Measurements from ENCODE around the gene RABGGTA.

RABGGTA gene

DNA sequence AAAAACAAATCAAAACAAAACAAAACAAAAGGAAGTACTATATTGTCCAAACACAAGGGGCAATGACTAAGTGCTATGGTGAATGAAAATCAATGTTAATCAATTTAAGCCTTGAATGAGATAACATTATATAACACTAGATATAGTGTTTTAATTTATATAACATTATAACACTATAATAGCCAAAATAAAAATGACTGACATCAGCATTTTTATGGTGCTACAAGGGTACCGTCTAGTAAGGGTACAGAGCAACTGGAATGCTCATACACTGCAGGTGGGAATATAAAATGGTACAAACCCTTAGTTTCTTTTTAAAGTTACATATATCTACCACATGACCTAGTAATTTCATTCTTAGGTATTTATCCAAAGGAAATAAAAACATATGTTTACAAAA lies 44.9 kb downstream of the RABGGTA start:
- TF ChIP-seq TAF1 (IDR thresholded peaks at IDR 0.05; ENCODE audit: borderline replicate concordance, insufficient read depth, low read length) (no peak), SIN3A (IDR thresholded peaks at IDR 0.05; ENCODE audit: borderline replicate concordance, insufficient read depth, low read length) (no peak), POLR2AphosphoS5 (IDR thresholded peaks at IDR 0.05; ENCODE audit: low read depth, low read length) (no peak)
- TF ChIP-seq, protein P1, sequence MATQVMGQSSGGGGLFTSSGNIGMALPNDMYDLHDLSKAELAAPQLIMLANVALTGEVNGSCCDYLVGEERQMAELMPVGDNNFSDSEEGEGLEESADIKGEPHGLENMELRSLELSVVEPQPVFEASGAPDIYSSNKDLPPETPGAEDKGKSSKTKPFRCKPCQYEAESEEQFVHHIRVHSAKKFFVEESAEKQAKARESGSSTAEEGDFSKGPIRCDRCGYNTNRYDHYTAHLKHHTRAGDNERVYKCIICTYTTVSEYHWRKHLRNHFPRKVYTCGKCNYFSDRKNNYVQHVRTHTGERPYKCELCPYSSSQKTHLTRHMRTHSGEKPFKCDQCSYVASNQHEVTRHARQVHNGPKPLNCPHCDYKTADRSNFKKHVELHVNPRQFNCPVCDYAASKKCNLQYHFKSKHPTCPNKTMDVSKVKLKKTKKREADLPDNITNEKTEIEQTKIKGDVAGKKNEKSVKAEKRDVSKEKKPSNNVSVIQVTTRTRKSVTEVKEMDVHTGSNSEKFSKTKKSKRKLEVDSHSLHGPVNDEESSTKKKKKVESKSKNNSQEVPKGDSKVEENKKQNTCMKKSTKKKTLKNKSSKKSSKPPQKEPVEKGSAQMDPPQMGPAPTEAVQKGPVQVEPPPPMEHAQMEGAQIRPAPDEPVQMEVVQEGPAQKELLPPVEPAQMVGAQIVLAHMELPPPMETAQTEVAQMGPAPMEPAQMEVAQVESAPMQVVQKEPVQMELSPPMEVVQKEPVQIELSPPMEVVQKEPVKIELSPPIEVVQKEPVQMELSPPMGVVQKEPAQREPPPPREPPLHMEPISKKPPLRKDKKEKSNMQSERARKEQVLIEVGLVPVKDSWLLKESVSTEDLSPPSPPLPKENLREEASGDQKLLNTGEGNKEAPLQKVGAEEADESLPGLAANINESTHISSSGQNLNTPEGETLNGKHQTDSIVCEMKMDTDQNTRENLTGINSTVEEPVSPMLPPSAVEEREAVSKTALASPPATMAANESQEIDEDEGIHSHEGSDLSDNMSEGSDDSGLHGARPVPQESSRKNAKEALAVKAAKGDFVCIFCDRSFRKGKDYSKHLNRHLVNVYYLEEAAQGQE (IDR thresholded peaks at IDR 0.05; ENCODE audit: insufficient read depth in 1 of 2, low read depth in 2 of 2, low read length in 2 of 2), result no peak

DNA sequence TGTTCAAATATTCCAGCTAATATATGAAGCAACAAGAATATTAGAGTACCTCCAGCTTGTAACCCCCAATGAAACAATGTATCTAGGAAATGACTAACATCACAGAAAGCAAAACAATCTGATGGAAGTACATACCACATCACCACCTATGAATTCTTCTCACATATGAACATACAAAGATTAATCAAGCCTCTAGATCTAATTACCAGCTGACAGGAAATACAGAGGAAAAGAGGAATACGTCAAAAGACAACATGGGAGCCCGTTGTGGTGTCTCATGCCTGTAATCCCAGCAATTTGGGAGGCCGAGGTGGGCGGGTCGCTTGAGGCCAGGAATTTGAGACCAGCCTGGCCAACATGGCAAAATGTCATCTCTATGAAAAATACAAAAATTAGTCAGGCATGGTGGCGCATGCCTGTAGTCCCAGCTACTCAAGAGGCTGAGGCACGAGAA lies 46.8 kb downstream of the RABGGTA start:
- TF ChIP-seq, protein P1 (IDR thresholded peaks at IDR 0.05; ENCODE audit: insufficient read depth in 1 of 2, low read depth in 2 of 2, low read length in 2 of 2), result no peak
- TF ChIP-seq TAF1 (IDR thresholded peaks at IDR 0.05; ENCODE audit: borderline replicate concordance, insufficient read depth, low read length) (no peak), SIN3A (IDR thresholded peaks at IDR 0.05; ENCODE audit: borderline replicate concordance, insufficient read depth, low read length) (no peak), POLR2AphosphoS5 (IDR thresholded peaks at IDR 0.05; ENCODE audit: low read depth, low read length) (no peak), FOXP2 (optimal IDR thresholded peaks at IDR 0.05; ENCODE audit: borderline replicate concordance, extremely low read depth, extremely low read length, insufficient read depth) (no peak)

DNA sequence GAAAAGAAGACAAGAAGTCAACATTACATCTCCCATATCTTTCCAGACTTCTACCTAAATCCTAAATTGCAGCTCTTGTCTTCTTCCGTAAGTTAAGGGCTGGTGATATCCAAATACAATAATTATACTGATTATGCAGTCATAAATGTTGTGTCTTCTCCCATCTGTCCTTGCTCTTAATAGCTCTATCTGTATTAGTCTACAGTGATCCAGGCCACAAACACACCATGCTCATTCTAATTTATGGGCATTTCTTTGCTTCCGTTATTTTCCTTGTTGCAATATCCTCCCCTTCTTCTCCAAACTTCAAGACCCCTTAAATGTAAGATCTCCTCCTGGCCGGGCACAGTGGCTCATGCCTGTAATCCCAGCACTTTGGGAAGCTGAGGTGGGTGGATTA lies 51.9 kb downstream of the RABGGTA start:
- TF ChIP-seq, protein P1 (IDR thresholded peaks at IDR 0.05; ENCODE audit: insufficient read depth in 1 of 2, low read depth in 2 of 2, low read length in 2 of 2), result no peak
- TF ChIP-seq TAF1 (IDR thresholded peaks at IDR 0.05; ENCODE audit: borderline replicate concordance, insufficient read depth, low read length), result no peak
- TF ChIP-seq SIN3A (IDR thresholded peaks at IDR 0.05; ENCODE audit: borderline replicate concordance, insufficient read depth, low read length), result no peak
- TF ChIP-seq POLR2AphosphoS5 (IDR thresholded peaks at IDR 0.05; ENCODE audit: low read depth, low read length), result no peak
- TF ChIP-seq FOXP2 (optimal IDR thresholded peaks at IDR 0.05; ENCODE audit: borderline replicate concordance, extremely low read depth, extremely low read length, insufficient read depth), result no peak

DNA sequence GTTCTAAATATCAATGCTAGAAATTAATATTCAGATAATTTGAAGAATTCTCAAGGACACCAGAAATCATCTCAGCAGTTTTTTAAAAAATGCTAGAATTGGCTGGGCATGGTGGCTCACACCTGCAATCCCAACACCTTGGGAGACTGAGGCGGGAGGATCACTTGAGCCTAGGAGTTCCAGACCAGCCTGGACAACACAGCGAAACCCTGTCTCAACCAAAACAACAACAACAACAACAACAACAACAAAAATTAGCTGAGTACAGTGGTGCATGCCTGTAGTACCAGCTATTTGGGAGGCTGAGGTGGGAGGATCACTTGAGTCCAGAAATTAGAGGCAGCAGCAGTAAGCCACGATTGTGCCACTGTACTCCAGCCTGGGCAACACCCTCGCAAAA lies 52.3 kb downstream of the RABGGTA start:
- no peak for TF ChIP-seq TAF1 (IDR thresholded peaks at IDR 0.05; ENCODE audit: borderline replicate concordance, insufficient read depth, low read length)
- no peak for TF ChIP-seq POLR2AphosphoS5 (IDR thresholded peaks at IDR 0.05; ENCODE audit: low read depth, low read length)
- TF ChIP-seq, protein P1 (IDR thresholded peaks at IDR 0.05; ENCODE audit: insufficient read depth in 1 of 2, low read depth in 2 of 2, low read length in 2 of 2), result no peak
- TF ChIP-seq SIN3A (IDR thresholded peaks at IDR 0.05; ENCODE audit: borderline replicate concordance, insufficient read depth, low read length), result no peak
- no peak for TF ChIP-seq FOXP2 (optimal IDR thresholded peaks at IDR 0.05; ENCODE audit: borderline replicate concordance, extremely low read depth, extremely low read length, insufficient read depth)

DNA sequence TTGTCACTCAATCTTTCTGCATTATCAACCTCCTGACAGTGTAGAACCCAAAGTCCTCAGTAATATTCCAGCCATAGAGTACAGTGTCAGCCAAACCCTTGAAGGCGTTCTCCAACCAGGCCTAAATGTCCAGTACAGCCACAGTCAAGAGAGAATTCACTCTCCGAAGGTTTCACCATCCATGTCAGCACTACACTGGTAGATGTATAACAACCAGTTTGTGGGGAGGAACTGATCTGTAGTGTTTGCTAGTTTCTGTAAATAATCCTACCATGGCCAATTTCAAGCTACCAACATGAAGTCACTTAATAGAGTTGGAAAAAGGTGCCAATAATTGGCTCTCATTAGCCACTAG lies 55.1 kb downstream of the RABGGTA start:
- TF ChIP-seq POLR2AphosphoS5 (IDR thresholded peaks at IDR 0.05; ENCODE audit: low read depth, low read length) (no peak), FOXP2 (optimal IDR thresholded peaks at IDR 0.05; ENCODE audit: borderline replicate concordance, extremely low read depth, extremely low read length, insufficient read depth) (no peak), SIN3A (IDR thresholded peaks at IDR 0.05; ENCODE audit: borderline replicate concordance, insufficient read depth, low read length) (no peak), TAF1 (IDR thresholded peaks at IDR 0.05; ENCODE audit: borderline replicate concordance, insufficient read depth, low read length) (no peak)
- TF ChIP-seq, protein P1 (IDR thresholded peaks at IDR 0.05; ENCODE audit: insufficient read depth in 1 of 2, low read depth in 2 of 2, low read length in 2 of 2), result no peak

Measured in PFSK-1 (cell line).